ENCODE data around the gene GPC4. TPM values are rescaled to one million over a fixed set of nuclear protein-coding genes. Genes with fewer than 3 reads are reported as not detected.

The GPC4 gene
- total and polyA plus RNA-seq, 2 donors (not counting 1 experiment from before 2014, with no cell fraction given): 2.8 to 3.4 TPM

GRCh38 chrX:133335027-133335426, 80.3 kb downstream of the GPC4 start:
- Histone ChIP-seq H3K9me3 (ENCODE audit: control insufficient read depth, insufficient read depth, low read depth, low read length) (no peaks in the 10 kb centered on the region), H3K27me3 (ENCODE audit: control insufficient read depth, insufficient read depth, low read length) (no peaks in the 10 kb centered on the region), H3K79me2 (ENCODE audit: control insufficient read depth, insufficient read depth, low read length) (no peaks in the 10 kb centered on the region), H3K4me3 (replicated peaks in 1 of 4; ENCODE audit: control extremely low read depth in 1 of 4, insufficient read depth in 1 of 4, low read depth in 3 of 4, low read length in 4 of 4) (no peak overlapping the region), H3K4me2 (ENCODE audit: extremely low read depth, insufficient read depth, low read length) (no peak overlapping the region), H3K9ac (ENCODE audit: insufficient read depth, low read length) (no peak overlapping the region), H3K4me1 (ENCODE audit: control insufficient read depth, extremely low read depth, insufficient read depth, low read length) (no peaks in the 10 kb centered on the region), H3K27ac (ENCODE audit: insufficient read depth, low read length) (no peak overlapping the region), H3K36me3 (ENCODE audit: control insufficient read depth, insufficient read depth, low read length) (no peaks in the 10 kb centered on the region), H2AFZ (ENCODE audit: low read length) (no peak overlapping the region), H4K20me1 (ENCODE audit: control insufficient read depth, extremely low read depth, insufficient read depth, low read length) (no peaks in the 10 kb centered on the region)
- peak; percentile 33 to 55 for DNase-seq (ENCODE audit: low read depth in 2 of 2)
- no peak for TF ChIP-seq EZH2 (IDR thresholded peaks at IDR 0.05; ENCODE audit: low read length, missing control alignments)
- peak; percentile 57 to 58 for TF ChIP-seq CTCF (conservative IDR thresholded peaks at IDR 0.05 in 1 of 2, IDR thresholded peaks at IDR 0.05 in 1 of 2; ENCODE audit: low read depth in 1 of 2, low read length in 2 of 2)

GRCh38 chrX:133333154-133333750, 82.0 kb downstream of the GPC4 start:
- H3K27ac ChIP-seq (ENCODE audit: insufficient read depth, low read length): no peak overlapping the region
- H3K27me3 ChIP-seq (ENCODE audit: control insufficient read depth, insufficient read depth, low read length): no peaks in the 10 kb centered on the region
- TF ChIP-seq CTCF (conservative IDR thresholded peaks at IDR 0.05 in 1 of 2, IDR thresholded peaks at IDR 0.05 in 1 of 2; ENCODE audit: low read depth in 1 of 2, low read length in 2 of 2) (no peak), EZH2 (IDR thresholded peaks at IDR 0.05; ENCODE audit: low read length, missing control alignments) (no peak)
- no peaks in the 10 kb centered on the region for H4K20me1 ChIP-seq (ENCODE audit: control insufficient read depth, extremely low read depth, insufficient read depth, low read length)
- no peak overlapping the region for H2AFZ ChIP-seq (ENCODE audit: low read length)
- H3K4me3 ChIP-seq (replicated peaks in 1 of 4; ENCODE audit: control extremely low read depth in 1 of 4, insufficient read depth in 1 of 4, low read depth in 3 of 4, low read length in 4 of 4): no peak overlapping the region
- no peaks in the 10 kb centered on the region for H3K36me3 ChIP-seq (ENCODE audit: control insufficient read depth, insufficient read depth, low read length)
- no peaks in the 10 kb centered on the region for H3K79me2 ChIP-seq (ENCODE audit: control insufficient read depth, insufficient read depth, low read length)
- no peak overlapping the region for H3K4me2 ChIP-seq (ENCODE audit: extremely low read depth, insufficient read depth, low read length)
- DNase-seq (ENCODE audit: low read depth in 2 of 2): no peak
- no peaks in the 10 kb centered on the region for H3K4me1 ChIP-seq (ENCODE audit: control insufficient read depth, extremely low read depth, insufficient read depth, low read length)
- no peaks in the 10 kb centered on the region for H3K9me3 ChIP-seq (ENCODE audit: control insufficient read depth, insufficient read depth, low read depth, low read length)
- H3K9ac ChIP-seq (ENCODE audit: insufficient read depth, low read length): no peak overlapping the region

- H3K9ac ChIP-seq (ENCODE audit: insufficient read depth, low read length): no peak overlapping the region
- H3K4me2 ChIP-seq (ENCODE audit: extremely low read depth, insufficient read depth, low read length): no peak overlapping the region
- no peaks in the 10 kb centered on the region for H3K4me1 ChIP-seq (ENCODE audit: control insufficient read depth, extremely low read depth, insufficient read depth, low read length)
- H3K79me2 ChIP-seq (ENCODE audit: control insufficient read depth, insufficient read depth, low read length): no peaks in the 10 kb centered on the region
- H3K4me3 ChIP-seq (replicated peaks in 1 of 4; ENCODE audit: control extremely low read depth in 1 of 4, insufficient read depth in 1 of 4, low read depth in 3 of 4, low read length in 4 of 4): no peak overlapping the region
- no peak overlapping the region for H3K27ac ChIP-seq (ENCODE audit: insufficient read depth, low read length)
- no peak overlapping the region for H2AFZ ChIP-seq (ENCODE audit: low read length)
- TF ChIP-seq EZH2 (IDR thresholded peaks at IDR 0.05; ENCODE audit: low read length, missing control alignments) (no peak), CTCF (conservative IDR thresholded peaks at IDR 0.05 in 1 of 2, IDR thresholded peaks at IDR 0.05 in 1 of 2; ENCODE audit: low read depth in 1 of 2, low read length in 2 of 2) (no peak)
- no peaks in the 10 kb centered on the region for H3K36me3 ChIP-seq (ENCODE audit: control insufficient read depth, insufficient read depth, low read length)
- no peaks in the 10 kb centered on the region for H3K9me3 ChIP-seq (ENCODE audit: control insufficient read depth, insufficient read depth, low read depth, low read length)
- H4K20me1 ChIP-seq (ENCODE audit: control insufficient read depth, extremely low read depth, insufficient read depth, low read length): no peaks in the 10 kb centered on the region
- no peaks in the 10 kb centered on the region for H3K27me3 ChIP-seq (ENCODE audit: control insufficient read depth, insufficient read depth, low read length)
- DNase-seq (ENCODE audit: low read depth in 2 of 2): no peak
Observed at GRCh38 chrX:133332737-133333136, 82.6 kb downstream of the GPC4 start.

Data from fibroblast of lung (primary cell).